Stomach smooth muscle (tissue), 2 donors: ENCODE data around the gene KLHDC7B.

Experiments used
- H3K27ac ChIP-seq: one replicate; pipeline ENCODE4 v1.7.0; 2013; ENCODE audit warnings: mild to moderate bottlenecking, low read length, inconsistent platforms
- H3K27me3 ChIP-seq, 2 donors: one replicate each; pipeline ENCODE4 v1.7.0; 2013; ENCODE audit warnings: low read length in 2 of 2; ENCODE audit not compliant: insufficient read depth in 2 of 2, control insufficient read depth in 1 of 2
- H3K36me3 ChIP-seq, 2 donors: one replicate each; pipeline ENCODE4 v1.7.0; 2013; ENCODE audit warnings: low read length in 2 of 2; ENCODE audit not compliant: control insufficient read depth in 2 of 2, insufficient read depth in 2 of 2
- H3K4me1 ChIP-seq: one replicate; pipeline ENCODE4 v1.7.0; 2013; ENCODE audit warnings: low read length; ENCODE audit not compliant: control insufficient read depth, insufficient read depth
- H3K4me3 ChIP-seq, 2 donors: one replicate each; pipeline ENCODE4 v1.7.0; 2013; ENCODE audit warnings: low read length in 2 of 2
- H3K9ac ChIP-seq, 2 donors: one replicate each; pipeline ENCODE4 v1.7.0; 2013; ENCODE audit warnings: low read length in 2 of 2, mild to moderate bottlenecking in 1 of 2
- H3K9me3 ChIP-seq, 2 donors: one replicate each; pipeline ENCODE4 v1.7.0; 2013; ENCODE audit warnings: low read length in 2 of 2; ENCODE audit not compliant: control insufficient read depth in 2 of 2
- donor health status: healthy.
- donor health status: Pancreatic carcinoma.

KLHDC7B gene

GRCh38 chr22:50553310-50553709 is 7.6 kb downstream of the KLHDC7B start:
- Histone ChIP-seq H3K27me3 (peaks cover 19 to 28% of the 10 kb centered on the region in 2 donors), H3K4me1 (no peaks in the 10 kb centered on the region), H3K36me3 (no peaks in the 10 kb centered on the region), H3K9ac (no peak overlapping the region), H3K27ac (no peak overlapping the region), H3K9me3 (no peaks in the 10 kb centered on the region), H3K4me3 (no peak overlapping the region)

- H3K27me3 ChIP-seq = peaks cover 0 to 7% of the 10 kb centered on the region in 2 donors
- no peaks in the 10 kb centered on the region for H3K4me1 ChIP-seq
- no peak overlapping the region for H3K4me3 ChIP-seq
- H3K9me3 ChIP-seq = no peaks in the 10 kb centered on the region
- no peak overlapping the region for H3K9ac ChIP-seq
- no peaks in the 10 kb centered on the region for H3K36me3 ChIP-seq
- no peak overlapping the region for H3K27ac ChIP-seq
These were observed 11.0 kb downstream of the KLHDC7B start for GRCh38 chr22:50556703-50557102.

GRCh38 chr22:50560034-50560433 is 14.3 kb downstream of the KLHDC7B start:
- Histone ChIP-seq H3K4me3 (no peak overlapping the region), H3K9me3 (no peaks in the 10 kb centered on the region), H3K36me3 (no peaks in the 10 kb centered on the region), H3K27me3 (peaks cover 0 to 3% of the 10 kb centered on the region in 2 donors), H3K27ac (no peak overlapping the region), H3K9ac (no peak overlapping the region), H3K4me1 (peaks cover 10% of the 10 kb centered on the region)

- H3K9ac ChIP-seq = no peak overlapping the region
- H3K4me1 ChIP-seq = peaks cover 10% of the 10 kb centered on the region
- H3K27me3 ChIP-seq = peaks cover 0 to 3% of the 10 kb centered on the region in 2 donors
- no peak overlapping the region for H3K27ac ChIP-seq
- no peak overlapping the region for H3K4me3 ChIP-seq
- H3K9me3 ChIP-seq = no peaks in the 10 kb centered on the region
- no peaks in the 10 kb centered on the region for H3K36me3 ChIP-seq
These were observed 16.0 kb downstream of the KLHDC7B start for GRCh38 chr22:50561401-50562358.

GRCh38 chr22:50562523-50563412 is 17.1 kb downstream of the KLHDC7B start, which contains the start of gene SYCE3:
Gene SYCE3, minus strand, starts transcription at chr22:50562919. Its CDS starts 6,514 bp downstream, at chr22:50556405.
- H3K9me3 ChIP-seq = no peaks in the 10 kb centered on the region

GRCh38 chr22:50563413-50564160 is 17.9 kb downstream of the KLHDC7B start:
- H3K27ac ChIP-seq = no peak overlapping the region

More at GRCh38 chr22:50562523-50563412, 17.1 kb downstream of the KLHDC7B start, which contains the start of gene SYCE3:
- H3K36me3 ChIP-seq = no peaks in the 10 kb centered on the region
- H3K4me3 ChIP-seq = peak within 1 kb of the TSS; percentile 76 to 92
- H3K27me3 ChIP-seq = peaks cover 0 to 1% of the 10 kb centered on the region in 2 donors
- peak within 1 kb of the TSS; percentile 65 to 80 for H3K9ac ChIP-seq
- H3K4me1 ChIP-seq = peaks cover 10% of the 10 kb centered on the region
- H3K27ac ChIP-seq = no peak within 1 kb of the TSS

GRCh38 chr22:50564289-50564688 is 18.6 kb downstream of the KLHDC7B start:
- Histone ChIP-seq H3K27me3 (no peaks in the 10 kb centered on the region), H3K4me1 (peaks cover 10% of the 10 kb centered on the region), H3K27ac (no peak overlapping the region), H3K36me3 (no peaks in the 10 kb centered on the region), H3K9ac (no peak overlapping the region), H3K9me3 (no peaks in the 10 kb centered on the region), H3K4me3 (no peak overlapping the region)

More at GRCh38 chr22:50563413-50564160, 17.9 kb downstream of the KLHDC7B start:
- Histone ChIP-seq H3K27me3 (no peaks in the 10 kb centered on the region), H3K9ac (peak overlapping the region; percentile 65 to 80), H3K4me1 (peaks cover 10% of the 10 kb centered on the region), H3K36me3 (no peaks in the 10 kb centered on the region), H3K9me3 (no peaks in the 10 kb centered on the region), H3K4me3 (peak overlapping the region; percentile 76 to 92)

GRCh38 chr22:50567721-50568252 is 22.1 kb downstream of the KLHDC7B start:
- Histone ChIP-seq H3K4me1 (peaks cover 10% of the 10 kb centered on the region), H3K9me3 (no peaks in the 10 kb centered on the region), H3K27ac (no peak overlapping the region), H3K9ac (no peak overlapping the region), H3K27me3 (no peaks in the 10 kb centered on the region), H3K36me3 (peaks cover 0 to 5% of the 10 kb centered on the region in 2 donors), H3K4me3 (no peak overlapping the region)

- H3K4me3 ChIP-seq = no peak overlapping the region
- no peak overlapping the region for H3K27ac ChIP-seq
- no peaks in the 10 kb centered on the region for H3K27me3 ChIP-seq
- H3K9ac ChIP-seq = no peak overlapping the region
- no peaks in the 10 kb centered on the region for H3K9me3 ChIP-seq
- H3K36me3 ChIP-seq = peaks cover 0 to 5% of the 10 kb centered on the region in 2 donors
- peaks cover 4% of the 10 kb centered on the region for H3K4me1 ChIP-seq
These were observed 22.9 kb downstream of the KLHDC7B start for GRCh38 chr22:50568626-50569025.

- Histone ChIP-seq H3K4me3 (no peak overlapping the region), H3K36me3 (peaks cover 0 to 5% of the 10 kb centered on the region in 2 donors), H3K27me3 (no peaks in the 10 kb centered on the region), H3K27ac (no peak overlapping the region), H3K9me3 (no peaks in the 10 kb centered on the region), H3K9ac (no peak overlapping the region), H3K4me1 (no peaks in the 10 kb centered on the region)
These were observed 23.4 kb downstream of the KLHDC7B start for GRCh38 chr22:50569041-50569459.
